Gastroesophageal sphincter (tissue), 3 donors: ENCODE measurements around the gene SLC35F3.

Source experiments
- EP300 ChIP-seq: sonication (generic); formaldehyde crosslinking; IDR thresholded peaks from one replicate; pipeline ENCODE4 v1.6.1; 2017; ENCODE audit warnings: antibody characterized with exemption, mild to moderate bottlenecking
- POLR2A ChIP-seq, 2 donors: fragments of 450-650 bp; IDR thresholded peaks; one replicate each; pipeline ENCODE4 v1.6.1; 2017; ENCODE audit warnings: antibody characterized with exemption in 2 of 2, mild to moderate bottlenecking in 2 of 2, moderate library complexity in 1 of 2
- POLR2AphosphoS5 ChIP-seq: sonication (generic); formaldehyde crosslinking; IDR thresholded peaks from one replicate; pipeline ENCODE4 v1.6.1; 2017; ENCODE audit warnings: antibody characterized with exemption
- TF ChIP-seq, protein P1 (sequence below), 4 experiments: fragments of 200-600 bp in 2 of 4; fragments of 450-650 bp in 2 of 4; sonication (generic) in 1 of 4; IDR thresholded peaks; one replicate each; pipeline ENCODE4 v1.5.1; 2017 to 2019; ENCODE audit warnings: antibody characterized with exemption in 4 of 4, mild to moderate bottlenecking in 2 of 4, moderate library complexity in 2 of 4

GRCh38 chr1:234123867-234124266 lies 219.4 kb downstream of the SLC35F3 start:
- TF ChIP-seq, protein P1, sequence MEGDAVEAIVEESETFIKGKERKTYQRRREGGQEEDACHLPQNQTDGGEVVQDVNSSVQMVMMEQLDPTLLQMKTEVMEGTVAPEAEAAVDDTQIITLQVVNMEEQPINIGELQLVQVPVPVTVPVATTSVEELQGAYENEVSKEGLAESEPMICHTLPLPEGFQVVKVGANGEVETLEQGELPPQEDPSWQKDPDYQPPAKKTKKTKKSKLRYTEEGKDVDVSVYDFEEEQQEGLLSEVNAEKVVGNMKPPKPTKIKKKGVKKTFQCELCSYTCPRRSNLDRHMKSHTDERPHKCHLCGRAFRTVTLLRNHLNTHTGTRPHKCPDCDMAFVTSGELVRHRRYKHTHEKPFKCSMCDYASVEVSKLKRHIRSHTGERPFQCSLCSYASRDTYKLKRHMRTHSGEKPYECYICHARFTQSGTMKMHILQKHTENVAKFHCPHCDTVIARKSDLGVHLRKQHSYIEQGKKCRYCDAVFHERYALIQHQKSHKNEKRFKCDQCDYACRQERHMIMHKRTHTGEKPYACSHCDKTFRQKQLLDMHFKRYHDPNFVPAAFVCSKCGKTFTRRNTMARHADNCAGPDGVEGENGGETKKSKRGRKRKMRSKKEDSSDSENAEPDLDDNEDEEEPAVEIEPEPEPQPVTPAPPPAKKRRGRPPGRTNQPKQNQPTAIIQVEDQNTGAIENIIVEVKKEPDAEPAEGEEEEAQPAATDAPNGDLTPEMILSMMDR (IDR thresholded peaks at IDR 0.05): no peak
- TF ChIP-seq POLR2A (IDR thresholded peaks at IDR 0.05) (no peak), EP300 (no peak), POLR2AphosphoS5 (no peak)
